Activated CD4-positive, CD25-positive, alpha-beta regulatory T cell treated with anti-CD3 and anti-CD28 coated beads, Interleukin-2, amount 50 U/mL, for 24 hours (primary cell): ENCODE results near the gene NTSR1.

ENCODE experiments used
- ATAC-seq, 2 donors: fragments of 150-1000 bp; cut with Tn5 transposase; one replicate each; pipeline ENCODE4 v1.10.0; 2021; ENCODE audit warnings: mild to moderate bottlenecking in 1 of 2, moderate library complexity in 1 of 2

Gene NTSR1

GRCh38 chr20:62694868-62695267 is 13.8 kb upstream of the NTSR1 start:
- ATAC-seq = no peak

DNA sequence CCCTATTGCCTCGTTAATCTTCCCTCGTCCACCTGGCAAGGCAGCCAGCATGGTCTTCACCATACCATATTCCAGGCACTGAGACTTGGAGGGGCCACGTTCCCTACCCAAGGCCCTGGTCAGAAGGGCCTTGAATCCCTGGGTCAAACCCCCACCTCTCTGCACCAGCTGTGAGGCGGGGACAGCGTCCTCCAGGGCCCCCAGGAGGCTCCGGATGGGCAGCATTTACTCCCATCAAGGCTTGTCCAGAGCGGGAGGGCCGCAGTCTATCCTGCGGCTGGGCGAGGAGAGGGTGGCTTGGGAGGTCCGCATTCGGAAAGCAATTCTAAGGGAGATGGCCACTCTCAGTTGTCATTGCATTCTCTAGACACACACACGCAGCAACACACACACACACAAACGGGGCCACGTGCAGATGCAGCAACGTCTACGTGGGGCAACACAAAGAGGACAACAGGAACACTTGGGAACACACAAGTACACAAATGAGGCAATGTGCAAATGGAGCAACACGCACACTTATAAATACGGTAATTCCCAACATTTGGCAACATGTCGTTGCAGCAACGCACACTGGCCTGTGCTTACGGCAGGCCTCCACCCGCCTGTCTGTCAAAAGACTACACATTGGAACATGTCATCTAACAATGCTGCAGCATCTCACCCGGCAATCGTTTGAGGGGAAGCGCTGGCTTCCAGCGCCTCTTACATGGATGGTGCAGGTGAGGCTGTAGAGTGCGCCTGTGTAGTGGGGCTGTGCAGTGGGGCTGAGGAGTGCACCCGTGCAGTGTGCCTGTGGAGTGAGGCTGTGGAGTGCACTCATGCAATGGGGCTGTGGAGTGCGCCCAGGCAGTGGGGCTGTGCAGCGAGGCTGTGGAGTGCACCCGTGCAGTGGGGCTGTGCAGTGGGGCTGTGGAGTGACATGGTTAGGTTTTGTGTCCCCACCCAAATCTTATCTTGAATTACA is 12.9 kb upstream of the NTSR1 start:
- ATAC-seq = no peak

DNA sequence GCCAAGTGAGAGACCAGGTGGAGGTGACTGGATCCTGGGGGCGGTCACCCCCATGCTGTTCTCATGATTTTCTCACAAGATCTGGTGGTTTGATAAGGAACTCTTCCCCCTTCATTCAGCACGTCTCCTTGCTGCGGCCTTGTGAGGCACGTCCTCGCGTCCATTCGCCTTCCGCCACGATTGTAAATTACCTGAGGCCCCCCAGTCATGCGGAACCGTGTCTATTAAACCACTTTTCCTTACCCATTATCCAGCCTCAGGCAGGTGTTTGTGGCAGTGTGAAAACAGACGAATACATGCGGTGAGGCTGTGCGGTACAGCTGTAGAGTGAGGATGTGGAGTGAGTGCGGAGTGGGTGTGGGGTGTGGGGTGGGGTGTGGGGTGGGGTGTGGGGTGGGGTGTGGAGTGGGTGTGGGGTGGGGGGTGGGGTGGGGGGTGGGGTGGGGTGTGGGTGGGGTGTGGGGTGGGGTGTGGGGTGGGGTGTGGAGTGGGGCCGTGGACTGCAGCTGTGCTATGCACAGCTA is 12.1 kb upstream of the NTSR1 start:
- no peak for ATAC-seq

DNA sequence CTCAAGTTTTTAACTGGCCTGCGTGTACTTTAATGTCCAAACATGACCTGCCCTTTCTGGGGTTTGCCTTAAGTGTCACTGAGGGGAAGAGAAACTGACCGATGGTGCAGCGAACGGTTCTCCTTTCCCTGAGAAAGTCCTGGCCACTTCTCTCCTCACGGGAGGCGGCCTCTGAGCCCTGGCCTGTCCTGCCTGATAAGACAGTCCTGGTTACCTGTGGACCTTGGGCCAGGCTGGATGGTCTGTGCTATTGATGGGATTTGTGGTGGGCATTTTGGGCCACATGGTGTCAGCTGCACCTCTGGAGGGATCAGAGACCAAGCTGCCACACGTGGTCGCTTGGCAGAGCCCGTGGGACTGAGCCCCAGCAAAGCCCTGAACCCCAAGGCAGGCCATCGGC is 11.6 kb upstream of the NTSR1 start:
- no peak for ATAC-seq

DNA sequence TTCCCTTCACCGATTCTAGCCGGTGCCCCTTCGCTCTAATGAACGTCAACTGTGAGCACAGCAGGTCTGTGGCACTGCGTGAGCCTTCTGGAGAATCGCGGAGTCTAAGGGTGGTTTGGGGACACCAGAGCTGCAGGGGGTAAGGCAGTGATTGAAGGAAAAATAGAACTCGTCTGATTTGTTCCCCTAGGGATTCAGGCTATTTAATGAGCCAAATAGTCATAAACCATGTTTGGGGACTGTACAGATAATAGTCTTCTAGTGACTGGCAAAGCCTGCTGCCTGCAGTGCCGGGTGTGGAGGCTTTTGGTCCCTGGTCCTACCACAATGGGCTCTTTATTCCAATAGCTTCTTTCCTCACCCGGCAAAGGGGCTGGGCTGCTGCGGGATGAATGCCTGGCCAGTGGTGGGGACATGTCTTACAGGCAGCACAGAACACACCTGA is 11.1 kb upstream of the NTSR1 start:
- no peak for ATAC-seq

DNA sequence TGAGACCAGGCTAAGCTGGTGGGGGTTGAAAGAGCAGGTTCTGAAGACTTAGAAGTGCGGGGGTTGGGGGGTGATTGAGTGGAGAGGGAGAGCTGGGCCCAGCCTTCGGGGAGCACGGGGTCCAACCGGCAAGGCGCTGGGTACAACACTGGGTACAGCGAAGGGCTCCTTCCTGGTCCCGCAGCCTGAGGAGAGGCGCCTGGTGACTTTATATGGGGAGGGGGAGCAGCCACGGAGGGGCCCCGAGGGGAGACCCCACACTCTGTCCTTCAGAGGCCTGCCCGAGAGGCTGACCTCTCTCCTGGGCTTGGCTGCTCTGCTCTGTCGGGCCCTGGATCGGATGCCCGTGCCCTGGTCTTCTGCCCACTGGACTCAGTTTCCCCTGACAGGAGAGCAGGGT is 10.4 kb upstream of the NTSR1 start:
- ATAC-seq = no peak

- no peak for ATAC-seq
Measured at GRCh38 chr20:62699296-62699695, 9.3 kb upstream of the NTSR1 start.

DNA sequence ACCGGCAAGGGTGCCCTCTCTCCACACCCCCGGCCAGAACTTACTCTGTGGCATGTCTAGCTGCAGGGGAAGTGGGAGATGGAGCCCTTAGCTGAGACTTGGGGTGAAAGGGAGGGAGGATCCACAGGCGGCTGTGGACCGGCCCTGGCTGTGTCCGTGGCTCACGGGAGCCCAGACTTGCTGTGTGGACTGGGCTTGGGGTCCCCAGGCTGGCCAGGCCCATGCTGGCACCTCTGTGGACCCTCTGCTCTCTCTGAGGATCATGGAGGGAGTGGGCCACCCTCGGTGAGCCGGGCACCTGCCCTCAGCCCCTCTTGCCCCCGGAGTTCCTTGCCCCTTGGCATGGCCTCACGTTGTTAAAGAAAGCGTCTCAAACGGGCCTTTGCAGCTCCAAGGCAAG is 8.9 kb upstream of the NTSR1 start:
- ATAC-seq = no peak

DNA sequence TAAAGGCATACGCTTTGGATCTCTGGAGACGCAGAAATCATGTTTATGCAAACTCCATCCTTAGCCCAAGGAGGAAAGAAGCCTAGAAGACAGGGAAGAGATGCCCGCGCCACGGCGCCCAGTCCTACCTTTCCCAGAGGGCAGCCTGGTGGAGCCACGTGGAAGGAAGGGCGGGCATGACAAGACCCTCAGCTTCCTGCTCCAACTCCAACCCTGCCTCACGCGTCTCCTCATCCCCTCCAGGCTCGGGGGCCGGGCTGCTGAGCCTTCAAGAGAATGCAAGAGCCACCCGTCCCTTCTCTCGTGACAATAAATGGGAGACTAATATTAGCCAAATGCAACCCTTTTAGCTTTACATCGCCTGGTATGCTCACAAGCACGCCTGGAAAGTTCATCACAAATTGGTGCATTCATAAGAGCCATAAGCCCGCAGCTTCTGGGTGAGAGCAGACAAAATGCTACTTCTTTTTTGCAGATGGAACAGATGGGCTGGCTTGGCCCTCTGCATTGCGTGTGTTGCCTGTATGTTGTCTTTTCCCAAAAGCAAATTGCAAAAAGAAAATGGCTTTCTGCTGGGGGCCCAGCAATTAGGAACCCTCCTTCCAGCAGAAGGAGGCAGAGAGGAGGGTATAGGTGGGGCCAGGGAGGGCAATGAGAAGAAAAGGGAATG is 8.2 kb upstream of the NTSR1 start:
- no peak for ATAC-seq

GRCh38 chr20:62701161-62702012 is 7.2 kb upstream of the NTSR1 start:
- ATAC-seq = no peak

DNA sequence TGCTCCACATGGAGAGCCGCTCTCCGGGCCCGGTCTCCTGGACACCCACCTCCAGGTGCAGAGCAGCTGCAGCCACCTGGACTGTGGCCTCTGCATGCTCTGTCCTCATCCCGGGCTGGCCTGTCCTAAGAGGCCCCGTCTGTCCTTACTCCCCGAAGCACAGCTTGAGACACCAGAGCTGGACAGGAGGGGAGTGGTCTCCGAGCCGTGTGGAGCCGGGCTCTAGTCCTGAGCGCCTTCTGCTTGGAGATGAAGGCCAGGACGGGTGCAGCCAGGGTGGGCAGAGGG is 6.7 kb upstream of the NTSR1 start:
- ATAC-seq = no peak

GRCh38 chr20:62702895-62703852 is 5.5 kb upstream of the NTSR1 start:
- peak; percentile 93 to 97 for ATAC-seq

GRCh38 chr20:62703853-62704228 is 4.8 kb upstream of the NTSR1 start:
- no peak for ATAC-seq

DNA sequence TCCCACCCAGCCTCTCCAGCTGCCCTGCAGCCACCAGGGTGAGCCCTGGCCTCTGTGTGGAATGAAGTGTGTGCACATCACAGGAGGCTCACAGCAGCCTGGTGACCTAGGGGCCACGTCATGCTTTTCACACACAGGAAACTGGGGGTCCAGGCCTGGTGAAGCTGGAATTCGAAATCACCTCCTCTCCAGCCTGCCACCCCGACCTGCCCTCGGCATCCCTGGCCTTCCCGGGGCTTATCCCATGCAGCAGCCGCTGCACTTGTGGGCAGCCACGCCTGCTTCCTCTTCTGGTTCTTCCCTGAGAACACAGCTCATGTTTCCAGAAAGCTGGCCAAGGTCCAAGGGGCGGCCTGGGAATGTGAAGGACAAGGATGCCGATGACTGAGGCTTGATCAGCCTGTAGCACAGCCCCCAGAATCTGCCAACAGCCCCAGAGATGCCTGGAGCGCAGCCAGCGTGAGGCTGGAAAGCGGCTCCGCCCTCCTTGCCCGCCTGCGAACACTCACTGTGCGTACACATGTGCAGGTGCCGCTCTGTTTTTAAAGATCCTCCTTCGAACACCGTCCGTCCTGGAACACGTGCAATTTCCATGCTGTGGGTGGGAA is 4.2 kb upstream of the NTSR1 start:
- ATAC-seq = no peak

DNA sequence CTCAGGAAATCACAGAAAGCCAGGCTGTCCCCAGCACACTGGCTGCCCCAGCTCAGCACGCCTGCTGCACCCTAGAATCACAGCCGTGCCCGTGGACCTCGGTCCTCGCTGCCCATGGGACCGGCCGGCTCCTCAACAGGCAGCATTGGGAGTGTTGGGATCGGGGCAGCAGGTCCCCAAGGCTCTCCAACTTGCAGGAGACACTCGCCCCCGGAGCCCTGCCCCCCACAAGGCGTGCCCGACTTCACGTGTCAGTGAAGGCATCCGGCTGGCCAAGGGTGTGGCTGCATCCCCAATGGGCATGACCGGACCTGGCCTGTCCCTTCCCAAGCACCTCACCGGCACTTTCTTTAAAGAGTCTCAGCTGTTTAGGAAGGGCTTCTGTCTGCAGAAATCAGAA is 3.0 kb upstream of the NTSR1 start:
- no peak for ATAC-seq

DNA sequence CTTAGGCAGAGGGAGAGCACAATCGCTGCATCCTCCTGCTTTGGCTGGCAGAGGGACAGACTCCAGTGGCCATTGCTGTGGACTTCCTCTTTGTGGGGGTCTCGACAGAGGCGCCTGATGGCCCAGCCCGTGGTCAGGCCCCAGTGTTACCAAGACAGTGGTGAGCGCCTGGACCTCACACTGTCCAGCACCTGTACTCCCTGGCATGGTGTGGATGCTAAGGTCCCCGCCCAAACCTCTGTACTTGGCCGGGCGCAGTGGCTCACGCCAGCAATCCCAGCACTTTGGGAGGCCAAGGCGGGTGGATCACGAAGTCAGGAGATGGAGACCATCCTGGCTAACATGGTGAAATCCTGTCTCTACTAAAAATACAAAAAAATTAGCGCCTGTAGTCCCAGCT is 2.3 kb upstream of the NTSR1 start:
- no peak for ATAC-seq

- no peak for ATAC-seq
Measured at GRCh38 chr20:62706857-62707256, 1.8 kb upstream of the NTSR1 start.

- no peak for ATAC-seq
Measured at GRCh38 chr20:62707276-62707920, 1.2 kb upstream of the NTSR1 start.

GRCh38 chr20:62707921-62708521 is 615 bp upstream of the NTSR1 start:
- ATAC-seq = no peak

GRCh38 chr20:62709537-62709905 is 885 bp downstream of the NTSR1 start:
- ATAC-seq = no peak
